ENCODE measurements around the gene PIGA.

GRCh38 chrX:15345976-15346375, 10.7 kb upstream of the PIGA start:
- TF ChIP-seq ZNF112 (tag by site-specific recombination; IDR thresholded peaks at IDR 0.05) (no peak), CTCF (tag by site-specific recombination; IDR thresholded peaks at IDR 0.05) (no peak), SETDB1 (IDR thresholded peaks at IDR 0.05; ENCODE audit: insufficient read length, low read length) (no peak), GLI4 (tag by site-specific recombination; IDR thresholded peaks at IDR 0.05) (no peak), ZBTB20 (tag by site-specific recombination; IDR thresholded peaks at IDR 0.05) (no peak), ZNF792 (tag by site-specific recombination; IDR thresholded peaks at IDR 0.05) (no peak), TSHZ1 (tag by site-specific recombination; IDR thresholded peaks at IDR 0.05; ENCODE audit: borderline replicate concordance) (no peak), ZNF138 (tag by site-specific recombination; IDR thresholded peaks at IDR 0.05; ENCODE audit: borderline replicate concordance) (no peak), REST (tag by site-specific recombination; IDR thresholded peaks at IDR 0.05) (no peak), PRDM4 (tag by site-specific recombination; IDR thresholded peaks at IDR 0.05) (no peak), ZFP3 (tag by site-specific recombination; IDR thresholded peaks at IDR 0.05; ENCODE audit: low read depth) (no peak), ZNF324 (tag by site-specific recombination; IDR thresholded peaks at IDR 0.05) (no peak), ZBTB21 (tag by site-specific recombination; IDR thresholded peaks at IDR 0.05) (no peak), ZSCAN18 (tag by site-specific recombination; IDR thresholded peaks at IDR 0.05) (no peak)
